Panc1 (cell line): ENCODE measurements around the gene GAL. TPM values are rescaled to one million over a fixed set of nuclear protein-coding genes. Genes with fewer than 3 reads are reported as not detected.

Source experiments
- ATAC-seq: fragments of 200-7000 bp; cut with Tn5 transposase; 2 replicates; pipeline ENCODE4 v1.9.1; 2020; ENCODE audit warnings: mild to moderate bottlenecking, moderate library complexity
- BruUV-seq: library from RNA; stranded (reverse); fragments of 400-500 nt; replicated peaks from 2 replicates; lab custom pipeline; 2021; lab: Mats Ljungman, UMichigan
- CTCF ChIA-PET: fragments of 300-600 bp; sonication (Branson Sonifier 250); formaldehyde crosslinking; loops from one replicate; lab custom pipeline; 2022; ENCODE audit warnings: antibody characterized with exemption; lab: Charles Lee
- POLR2A ChIA-PET: fragments of 300-600 bp; sonication (Branson Sonifier 250); formaldehyde crosslinking; loops from one replicate; lab custom pipeline; 2022; ENCODE audit warnings: antibody characterized with exemption; lab: Charles Lee
- DNase-seq: peaks from one replicate; pipeline ENCODE4 v3.0.0-alpha.2; 2010; ENCODE audit warnings: low read depth, low spot score
- H3K27ac ChIP-seq: 2 replicates; pipeline ENCODE4 v1.5.1; 2011; ENCODE audit warnings: mild to moderate bottlenecking, low read length, inconsistent platforms
- H3K27me3 ChIP-seq: fragments of 200-500 bp; sonication (Bioruptor generic); 2 replicates; pipeline ENCODE4 v1.6.0; 2014; ENCODE audit warnings: low read length, inconsistent platforms; ENCODE audit not compliant: control insufficient read depth, insufficient read depth
- H3K36me3 ChIP-seq: fragments of 200-500 bp; sonication (Bioruptor generic); 2 replicates; pipeline ENCODE4 v1.5.1; 2014; ENCODE audit warnings: inconsistent platforms, mild to moderate bottlenecking, low read length, moderate library complexity; ENCODE audit not compliant: control insufficient read depth, insufficient read depth
- H3K4me1 ChIP-seq: 2 replicates; pipeline ENCODE4 v1.5.1; 2011; ENCODE audit warnings: inconsistent platforms, mild to moderate bottlenecking, low read length, moderate library complexity; ENCODE audit not compliant: control insufficient read depth, insufficient read depth
- H3K4me3 ChIP-seq, 2 experiments: 2 replicates each; pipeline ENCODE4 v1.5.1; 2011 to 2012; ENCODE audit warnings: low read depth in 2 of 2, low read length in 2 of 2, mild to moderate bottlenecking in 2 of 2, inconsistent platforms in 1 of 2, moderate library complexity in 1 of 2
- H3K9me3 ChIP-seq: fragments of 200-500 bp; sonication (Bioruptor generic); 2 replicates; pipeline ENCODE4 v1.5.1; 2014; ENCODE audit warnings: low read depth, mild to moderate bottlenecking, inconsistent platforms, low read length, moderate library complexity; ENCODE audit not compliant: control insufficient read depth, insufficient read depth
- POLR2AphosphoS5 ChIP-seq: IDR thresholded peaks from 2 replicates; pipeline ENCODE4 v1.6.1; 2012; ENCODE audit warnings: mild to moderate bottlenecking, low read depth, low read length, moderate library complexity
- SIN3A ChIP-seq: IDR thresholded peaks from 2 replicates; pipeline ENCODE4 v1.6.1; 2012; ENCODE audit warnings: low read depth, mild to moderate bottlenecking, low read length, moderate library complexity, borderline replicate concordance; ENCODE audit not compliant: insufficient read depth
- TCF7L2 ChIP-seq: IDR thresholded peaks from 2 replicates; pipeline ENCODE4 v1.6.1; 2011; ENCODE audit warnings: mild to moderate bottlenecking, low read depth, low read length, inconsistent platforms
- in situ Hi-C: cut with HindIII; loops from 2 replicates; pipeline ENCODE4 v1.10.0; 2016; ENCODE audit warnings: low sequenced_read_pairs, low pct_unique_long_range_greater_than_20kb
- intact Hi-C: fragments of 100-400 bp; cut with micrococcal nuclease; formaldehyde crosslinking; loops from one replicate; pipeline ENCODE4 v1.10.0; 2022; ENCODE audit not compliant: unreplicated experiment
- total RNA-seq: library from RNA; stranded (reverse); gene quantifications from one replicate; pipeline ENCODE4 v1.2.1, GENCODE V29; 2021; ENCODE audit not compliant: unreplicated experiment
- TF ChIP-seq, protein P1 (sequence below): fragments of 450-650 bp; IDR thresholded peaks from 2 replicates; pipeline ENCODE4 v1.5.1; 2017; ENCODE audit warnings: mild to moderate bottlenecking
- TF ChIP-seq, protein P2 (sequence below), 2 experiments: IDR thresholded peaks; 2 replicates each; pipeline ENCODE4 v1.6.1; 2011 to 2012; ENCODE audit warnings: low read depth in 2 of 2, control low read depth in 1 of 2, low read length in 1 of 2, mild to moderate bottlenecking in 1 of 2, moderate library complexity in 1 of 2; ENCODE audit not compliant: insufficient read depth in 1 of 2

GAL gene
- total RNA-seq, 1 experiment from 2014 or later = 16.5 TPM

DNA sequence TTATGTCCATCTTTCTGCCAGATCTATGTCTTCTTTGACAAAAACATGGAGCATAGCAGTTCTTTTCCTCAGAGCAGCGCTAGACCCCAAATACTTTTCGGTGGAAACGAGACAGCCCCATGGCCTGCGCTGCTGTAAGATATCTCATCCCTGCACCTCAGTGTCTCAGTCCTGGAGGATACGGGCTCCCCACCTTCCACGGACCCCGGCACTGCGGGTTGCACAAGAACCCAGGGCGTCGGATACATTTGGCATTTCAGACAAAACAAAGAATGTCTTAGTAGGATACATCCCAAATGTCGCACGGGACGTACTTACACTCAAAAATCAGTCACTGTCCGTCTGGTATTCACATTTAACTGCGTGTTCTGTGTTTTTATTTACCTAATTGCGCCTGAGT lies 9.9 kb upstream of the GAL start:
- DNase-seq (no peak), ATAC-seq (no peak)
- Histone ChIP-seq H3K36me3 (no peaks in the 10 kb centered on the region), H3K4me1 (no peaks in the 10 kb centered on the region), H3K27me3 (no peaks in the 10 kb centered on the region), H3K9me3 (no peaks in the 10 kb centered on the region), H3K27ac (no peak overlapping the region), H3K4me3 (no peak overlapping the region)
- BruUV-seq = no TSS peak
- ChIA-PET CTCF (no interaction called here), POLR2A (no interaction called here)
- TF ChIP-seq, protein P1, sequence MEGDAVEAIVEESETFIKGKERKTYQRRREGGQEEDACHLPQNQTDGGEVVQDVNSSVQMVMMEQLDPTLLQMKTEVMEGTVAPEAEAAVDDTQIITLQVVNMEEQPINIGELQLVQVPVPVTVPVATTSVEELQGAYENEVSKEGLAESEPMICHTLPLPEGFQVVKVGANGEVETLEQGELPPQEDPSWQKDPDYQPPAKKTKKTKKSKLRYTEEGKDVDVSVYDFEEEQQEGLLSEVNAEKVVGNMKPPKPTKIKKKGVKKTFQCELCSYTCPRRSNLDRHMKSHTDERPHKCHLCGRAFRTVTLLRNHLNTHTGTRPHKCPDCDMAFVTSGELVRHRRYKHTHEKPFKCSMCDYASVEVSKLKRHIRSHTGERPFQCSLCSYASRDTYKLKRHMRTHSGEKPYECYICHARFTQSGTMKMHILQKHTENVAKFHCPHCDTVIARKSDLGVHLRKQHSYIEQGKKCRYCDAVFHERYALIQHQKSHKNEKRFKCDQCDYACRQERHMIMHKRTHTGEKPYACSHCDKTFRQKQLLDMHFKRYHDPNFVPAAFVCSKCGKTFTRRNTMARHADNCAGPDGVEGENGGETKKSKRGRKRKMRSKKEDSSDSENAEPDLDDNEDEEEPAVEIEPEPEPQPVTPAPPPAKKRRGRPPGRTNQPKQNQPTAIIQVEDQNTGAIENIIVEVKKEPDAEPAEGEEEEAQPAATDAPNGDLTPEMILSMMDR = no peak
- TF ChIP-seq TCF7L2 = no peak
- TF ChIP-seq SIN3A = no peak
- no peak for TF ChIP-seq POLR2AphosphoS5
- TF ChIP-seq, protein P2, sequence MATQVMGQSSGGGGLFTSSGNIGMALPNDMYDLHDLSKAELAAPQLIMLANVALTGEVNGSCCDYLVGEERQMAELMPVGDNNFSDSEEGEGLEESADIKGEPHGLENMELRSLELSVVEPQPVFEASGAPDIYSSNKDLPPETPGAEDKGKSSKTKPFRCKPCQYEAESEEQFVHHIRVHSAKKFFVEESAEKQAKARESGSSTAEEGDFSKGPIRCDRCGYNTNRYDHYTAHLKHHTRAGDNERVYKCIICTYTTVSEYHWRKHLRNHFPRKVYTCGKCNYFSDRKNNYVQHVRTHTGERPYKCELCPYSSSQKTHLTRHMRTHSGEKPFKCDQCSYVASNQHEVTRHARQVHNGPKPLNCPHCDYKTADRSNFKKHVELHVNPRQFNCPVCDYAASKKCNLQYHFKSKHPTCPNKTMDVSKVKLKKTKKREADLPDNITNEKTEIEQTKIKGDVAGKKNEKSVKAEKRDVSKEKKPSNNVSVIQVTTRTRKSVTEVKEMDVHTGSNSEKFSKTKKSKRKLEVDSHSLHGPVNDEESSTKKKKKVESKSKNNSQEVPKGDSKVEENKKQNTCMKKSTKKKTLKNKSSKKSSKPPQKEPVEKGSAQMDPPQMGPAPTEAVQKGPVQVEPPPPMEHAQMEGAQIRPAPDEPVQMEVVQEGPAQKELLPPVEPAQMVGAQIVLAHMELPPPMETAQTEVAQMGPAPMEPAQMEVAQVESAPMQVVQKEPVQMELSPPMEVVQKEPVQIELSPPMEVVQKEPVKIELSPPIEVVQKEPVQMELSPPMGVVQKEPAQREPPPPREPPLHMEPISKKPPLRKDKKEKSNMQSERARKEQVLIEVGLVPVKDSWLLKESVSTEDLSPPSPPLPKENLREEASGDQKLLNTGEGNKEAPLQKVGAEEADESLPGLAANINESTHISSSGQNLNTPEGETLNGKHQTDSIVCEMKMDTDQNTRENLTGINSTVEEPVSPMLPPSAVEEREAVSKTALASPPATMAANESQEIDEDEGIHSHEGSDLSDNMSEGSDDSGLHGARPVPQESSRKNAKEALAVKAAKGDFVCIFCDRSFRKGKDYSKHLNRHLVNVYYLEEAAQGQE (IDR thresholded peaks at IDR 0.05; ENCODE audit: insufficient read depth in 1 of 2, low read depth in 2 of 2, low read length in 1 of 2) = no peak
- in situ Hi-C loops (no loop called here), intact Hi-C loops (no loop called here)

DNA sequence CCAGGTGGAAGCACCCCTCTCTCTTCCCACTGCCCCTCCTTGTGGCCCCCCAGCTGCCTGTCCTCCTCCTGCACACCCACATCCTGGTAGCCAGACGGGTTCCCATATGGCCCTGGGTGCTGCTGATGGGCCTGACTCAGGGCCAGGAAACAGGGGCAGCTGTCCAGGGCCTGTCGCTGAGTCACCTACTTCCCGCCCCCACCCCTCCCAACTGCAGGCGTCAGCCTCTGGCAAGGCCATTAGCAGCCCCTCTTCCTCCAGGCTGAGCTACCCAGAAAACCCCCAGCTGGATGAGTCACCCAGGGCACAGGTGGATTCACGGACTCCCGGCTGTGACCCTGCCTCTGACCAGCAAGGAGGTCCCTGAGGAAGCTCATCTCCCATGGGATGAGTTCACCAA lies 6.9 kb upstream of the GAL start:
- Histone ChIP-seq H3K27ac (no peak overlapping the region), H3K4me3 (no peak overlapping the region), H3K36me3 (no peaks in the 10 kb centered on the region), H3K4me1 (no peaks in the 10 kb centered on the region), H3K9me3 (no peaks in the 10 kb centered on the region), H3K27me3 (no peaks in the 10 kb centered on the region)
- ATAC-seq (peak; percentile 84), DNase-seq (peak; percentile 30)
- POLR2A ChIA-PET = interaction anchor here (0.6 kb wide), 4 partner anchors 12 to 212 kb away, joined by 4 to 7 read pairs (median 6); no protein-coding TSS in a partner anchor
- TF ChIP-seq, protein P2 (IDR thresholded peaks at IDR 0.05; ENCODE audit: insufficient read depth in 1 of 2, low read depth in 2 of 2, low read length in 1 of 2) = no peak
- TF ChIP-seq POLR2AphosphoS5 (no peak), SIN3A (no peak), TCF7L2 (no peak)
- TF ChIP-seq, protein P1 = no peak
- CTCF ChIA-PET = interaction anchor here (0.6 kb wide), 2 partner anchors 32 to 122 kb away, joined by 4 read pairs; no protein-coding TSS in a partner anchor
- in situ Hi-C loops = no loop called here
- intact Hi-C loops = no loop called here
- no TSS peak for BruUV-seq
